HepG2 (cell line): ENCODE results near the gene SEMA4C. TPM values are rescaled to one million over a fixed set of nuclear protein-coding genes. Genes with fewer than 3 reads are reported as not detected.

Source experiments
- ARHGAP35 ChIP-seq: sonication (generic); formaldehyde crosslinking; IDR thresholded peaks from 2 replicates; pipeline ENCODE4 v1.9.0; 2022; ENCODE audit warnings: mild to moderate bottlenecking, inconsistent platforms, moderate library complexity, missing genetic modification reagents, borderline replicate concordance
- ATF6 ChIP-seq: sonication (generic); formaldehyde crosslinking; conservative IDR thresholded peaks from 2 replicates; pipeline ENCODE4 v1.4.0; 2020; ENCODE audit warnings: missing genetic modification reagents
- DPF2 ChIP-seq: sonication (generic); formaldehyde crosslinking; IDR thresholded peaks from 2 replicates; pipeline ENCODE4 v1.4.0; 2020; ENCODE audit warnings: mild to moderate bottlenecking, low read depth, missing genetic modification reagents, borderline replicate concordance
- GTF3A ChIP-seq: sonication (generic); formaldehyde crosslinking; conservative IDR thresholded peaks from 2 replicates; pipeline ENCODE4 v1.4.0; 2020; ENCODE audit warnings: mild to moderate bottlenecking, missing genetic modification reagents
- HIVEP1 ChIP-seq: sonication (generic); formaldehyde crosslinking; IDR thresholded peaks from 2 replicates; pipeline ENCODE4 v1.4.0; 2020; ENCODE audit warnings: mild to moderate bottlenecking, missing genetic modification reagents
- LCORL ChIP-seq, 2 experiments: fragments of 450-650 bp in 1 of 2; sonication (generic) in 1 of 2; formaldehyde crosslinking in 1 of 2; IDR thresholded peaks; 2 replicates each; pipeline versions ENCODE4 v1.5.0 to v1.6.1; 2017 to 2020; ENCODE audit warnings: antibody characterized with exemption in 1 of 2, missing genetic modification reagents in 1 of 2
- NAIF1 ChIP-seq: sonication (generic); formaldehyde crosslinking; IDR thresholded peaks from 2 replicates; pipeline ENCODE4 v1.5.0; 2020; ENCODE audit warnings: mild to moderate bottlenecking, missing genetic modification reagents, borderline replicate concordance
- PRMT3 ChIP-seq: sonication (generic); formaldehyde crosslinking; IDR thresholded peaks from 2 replicates; pipeline ENCODE4 v1.8.1; 2022; ENCODE audit warnings: low read depth, mild to moderate bottlenecking, moderate library complexity, missing genetic modification reagents, borderline replicate concordance
- SIX1 ChIP-seq: sonication (generic); formaldehyde crosslinking; IDR thresholded peaks from 2 replicates; pipeline ENCODE4 v1.4.0; 2020; ENCODE audit warnings: missing genetic modification reagents, borderline replicate concordance
- STAT6 ChIP-seq: sonication (generic); formaldehyde crosslinking; IDR thresholded peaks from 2 replicates; pipeline ENCODE4 v1.4.0; 2020; ENCODE audit warnings: missing genetic modification reagents, mild to moderate bottlenecking, borderline replicate concordance
- TARDBP ChIP-seq: sonication (generic); formaldehyde crosslinking; IDR thresholded peaks from 2 replicates; pipeline ENCODE4 v1.8.0; 2022; ENCODE audit warnings: mild to moderate bottlenecking, missing genetic modification reagents
- TCF12 ChIP-seq, 2 experiments: fragments of 450-650 bp in 1 of 2; sonication (generic) in 1 of 2; formaldehyde crosslinking in 1 of 2; IDR thresholded peaks; 2 replicates each; pipeline versions ENCODE4 v1.6.1 to v1.8.0; 2017 to 2022; ENCODE audit warnings: antibody characterized with exemption in 1 of 2, mild to moderate bottlenecking in 1 of 2, missing genetic modification reagents in 1 of 2, moderate library complexity in 1 of 2
- YY1 ChIP-seq: IDR thresholded peaks from 2 replicates; pipeline ENCODE4 v1.6.1; 2011; ENCODE audit warnings: low read length, low read depth, moderate library complexity, mild to moderate bottlenecking; ENCODE audit not compliant: insufficient read depth, insufficient replicate concordance
- ZMYM2 ChIP-seq: sonication (generic); formaldehyde crosslinking; IDR thresholded peaks from 2 replicates; pipeline ENCODE4 v1.8.0; 2022; ENCODE audit warnings: mild to moderate bottlenecking, missing genetic modification reagents
- ZNF136 ChIP-seq: sonication (generic); formaldehyde crosslinking; IDR thresholded peaks from 2 replicates; pipeline ENCODE4 v1.8.1; 2022; ENCODE audit warnings: low read depth, mild to moderate bottlenecking, moderate library complexity, missing genetic modification reagents
- ZNF484 ChIP-seq: sonication (generic); formaldehyde crosslinking; IDR thresholded peaks from 2 replicates; pipeline ENCODE4 v1.5.1; 2020; ENCODE audit warnings: mild to moderate bottlenecking, low read depth, missing genetic modification reagents, borderline replicate concordance
- ZNF788 ChIP-seq: sonication (generic); formaldehyde crosslinking; IDR thresholded peaks from 2 replicates; pipeline ENCODE4 v1.5.0; 2020; ENCODE audit warnings: mild to moderate bottlenecking, missing genetic modification reagents, borderline replicate concordance
- polyA plus RNA-seq, 8 experiments: library from polyadenylated mRNA; depleted of rRNA in 3 of 8; stranded (reverse) in 7 of 8; unstranded in 1 of 8; fragments of >200 nt; fragmentation: Illumina TruSeq in 4 of 8; extraction: Trizol in 4 of 8; gene quantifications; 2 replicates each; pipeline versions ENCODE4 v1.2.1 to v1.2.3, GENCODE V29; 2011 to 2016; ENCODE audit warnings: low read depth in 4 of 8, missing spikeins in 1 of 8, mixed read lengths in 1 of 8; ENCODE audit not compliant: insufficient read depth in 1 of 8
- total RNA-seq, 5 experiments: library from RNA; depleted of rRNA; stranded (reverse); fragments of >200 nt; fragmentation: Illumina TruSeq; extraction: Trizol; gene quantifications; 2 replicates each; pipeline ENCODE4 v1.2.3, GENCODE V29; 2016; ENCODE audit warnings: low read depth in 1 of 5
- TF ChIP-seq, protein P1 (sequence below): IDR thresholded peaks from 2 replicates; pipeline ENCODE4 v1.6.1; 2016; ENCODE audit warnings: low read depth, control low read depth
- TF ChIP-seq, protein P2 (sequence below): conservative IDR thresholded peaks from 2 replicates; pipeline ENCODE4 v1.6.1; 2018; ENCODE audit warnings: missing genetic modification reagents

The SEMA4C gene
- total and polyA plus RNA-seq, 2 of the 13 experiments (the other 11 are each of a cell fraction or from before 2014, with no cell fraction given): 25.9 to 46.6 TPM

DNA sequence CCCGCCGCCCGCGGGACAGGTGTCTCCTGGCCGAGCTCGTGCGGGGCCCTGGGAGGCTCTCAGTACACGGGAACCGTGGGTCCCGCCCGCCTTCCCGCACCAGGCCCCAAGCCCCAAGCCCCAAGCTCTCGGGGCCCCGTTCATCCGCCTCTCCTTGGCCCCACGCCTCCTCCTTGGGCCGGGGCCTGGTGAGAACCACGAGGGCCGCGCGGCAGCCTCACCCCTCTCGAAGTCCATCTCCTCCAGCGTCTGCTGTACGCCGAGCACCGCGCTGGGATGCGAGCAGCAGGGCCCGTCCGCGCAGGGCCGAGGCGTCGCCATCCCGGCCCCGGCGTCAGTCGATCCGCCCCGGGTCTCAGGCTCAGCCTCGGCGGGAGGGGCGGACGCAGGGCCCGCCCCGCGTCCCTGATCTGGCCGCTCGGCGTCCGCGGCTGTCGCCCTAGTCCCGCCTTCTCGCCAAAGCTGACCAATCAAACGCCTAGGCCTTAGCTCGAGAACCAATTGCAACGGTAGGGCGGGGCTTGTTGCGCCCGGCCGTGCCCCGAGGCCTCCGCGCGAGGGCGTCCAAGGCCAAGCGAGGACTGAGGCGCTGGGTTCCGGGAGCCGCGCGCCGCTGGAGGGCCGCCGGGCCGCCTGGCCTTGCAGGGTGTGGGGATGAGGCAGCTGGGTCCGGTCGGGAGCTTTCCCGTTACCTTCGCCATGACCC lies 12.1 kb downstream of the SEMA4C start, which contains the start of gene ANKRD39 (continued):
- no peak for TF ChIP-seq LCORL (IDR thresholded peaks at IDR 0.05)
- 0 out of 2 replicates have a peak, but pooled peaks have one; percentile 24 for TF ChIP-seq LCORL (CRISPR knock-in tag; IDR thresholded peaks at IDR 0.05)
- no peak for TF ChIP-seq STAT6 (CRISPR knock-in tag)
- TF ChIP-seq NAIF1: no peak
- no peak; the same call in 1 of the 2 replicates for TF ChIP-seq HIVEP1 (CRISPR knock-in tag)
- TF ChIP-seq TCF12 (IDR thresholded peaks at IDR 0.05): no peak
- TF ChIP-seq TCF12 (CRISPR knock-in tag; IDR thresholded peaks at IDR 0.05): no peak
- no peak; the same call in 1 of the 2 replicates for TF ChIP-seq ATF6 (CRISPR knock-in tag)
- peak; percentile 86 for TF ChIP-seq ZNF788 (CRISPR knock-in tag)
- TF ChIP-seq YY1: peak; percentile 90
- TF ChIP-seq PRMT3 (CRISPR knock-in tag): no peak
- no peak for TF ChIP-seq ZMYM2
- TF ChIP-seq ZNF136 (CRISPR knock-in tag): 0 out of 2 replicates have a peak, but pooled peaks have one; percentile 49
- TF ChIP-seq, protein P1, sequence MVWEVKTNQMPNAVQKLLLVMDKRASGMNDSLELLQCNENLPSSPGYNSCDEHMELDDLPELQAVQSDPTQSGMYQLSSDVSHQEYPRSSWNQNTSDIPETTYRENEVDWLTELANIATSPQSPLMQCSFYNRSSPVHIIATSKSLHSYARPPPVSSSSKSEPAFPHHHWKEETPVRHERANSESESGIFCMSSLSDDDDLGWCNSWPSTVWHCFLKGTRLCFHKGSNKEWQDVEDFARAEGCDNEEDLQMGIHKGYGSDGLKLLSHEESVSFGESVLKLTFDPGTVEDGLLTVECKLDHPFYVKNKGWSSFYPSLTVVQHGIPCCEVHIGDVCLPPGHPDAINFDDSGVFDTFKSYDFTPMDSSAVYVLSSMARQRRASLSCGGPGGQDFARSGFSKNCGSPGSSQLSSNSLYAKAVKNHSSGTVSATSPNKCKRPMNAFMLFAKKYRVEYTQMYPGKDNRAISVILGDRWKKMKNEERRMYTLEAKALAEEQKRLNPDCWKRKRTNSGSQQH (CRISPR knock-in tag): peak; percentile 93
- 0 out of 2 replicates have a peak, but pooled peaks have one; percentile 18 for TF ChIP-seq SIX1 (CRISPR knock-in tag)
- TF ChIP-seq GTF3A: peak; percentile 85; the same call in 1 of the 2 replicates
- TF ChIP-seq, protein P2, sequence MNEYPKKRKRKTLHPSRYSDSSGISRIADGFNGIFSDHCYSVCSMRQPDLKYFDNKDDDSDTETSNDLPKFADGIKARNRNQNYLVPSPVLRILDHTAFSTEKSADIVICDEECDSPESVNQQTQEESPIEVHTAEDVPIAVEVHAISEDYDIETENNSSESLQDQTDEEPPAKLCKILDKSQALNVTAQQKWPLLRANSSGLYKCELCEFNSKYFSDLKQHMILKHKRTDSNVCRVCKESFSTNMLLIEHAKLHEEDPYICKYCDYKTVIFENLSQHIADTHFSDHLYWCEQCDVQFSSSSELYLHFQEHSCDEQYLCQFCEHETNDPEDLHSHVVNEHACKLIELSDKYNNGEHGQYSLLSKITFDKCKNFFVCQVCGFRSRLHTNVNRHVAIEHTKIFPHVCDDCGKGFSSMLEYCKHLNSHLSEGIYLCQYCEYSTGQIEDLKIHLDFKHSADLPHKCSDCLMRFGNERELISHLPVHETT: peak; percentile 79; the same call in 1 of the 2 replicates
- TF ChIP-seq DPF2: peak; percentile 50; the same call in 1 of the 2 replicates
- peak; percentile 92; the same call in 1 of the 2 replicates for TF ChIP-seq ARHGAP35 (CRISPR knock-in tag)
- peak; percentile 95 for TF ChIP-seq TARDBP (CRISPR knock-in tag)
- TF ChIP-seq ZNF484: peak; percentile 74; the same call in 1 of the 2 replicates
